Fibroblast of skin of left biceps (primary cell): ENCODE data around the gene SFSWAP.

ENCODE experiments used
- DNase-seq, 2 experiments: peaks; one replicate each; pipeline ENCODE4 v3.0.0-alpha.2; 2013; ENCODE audit warnings: low read depth in 2 of 2

SFSWAP gene

DNA sequence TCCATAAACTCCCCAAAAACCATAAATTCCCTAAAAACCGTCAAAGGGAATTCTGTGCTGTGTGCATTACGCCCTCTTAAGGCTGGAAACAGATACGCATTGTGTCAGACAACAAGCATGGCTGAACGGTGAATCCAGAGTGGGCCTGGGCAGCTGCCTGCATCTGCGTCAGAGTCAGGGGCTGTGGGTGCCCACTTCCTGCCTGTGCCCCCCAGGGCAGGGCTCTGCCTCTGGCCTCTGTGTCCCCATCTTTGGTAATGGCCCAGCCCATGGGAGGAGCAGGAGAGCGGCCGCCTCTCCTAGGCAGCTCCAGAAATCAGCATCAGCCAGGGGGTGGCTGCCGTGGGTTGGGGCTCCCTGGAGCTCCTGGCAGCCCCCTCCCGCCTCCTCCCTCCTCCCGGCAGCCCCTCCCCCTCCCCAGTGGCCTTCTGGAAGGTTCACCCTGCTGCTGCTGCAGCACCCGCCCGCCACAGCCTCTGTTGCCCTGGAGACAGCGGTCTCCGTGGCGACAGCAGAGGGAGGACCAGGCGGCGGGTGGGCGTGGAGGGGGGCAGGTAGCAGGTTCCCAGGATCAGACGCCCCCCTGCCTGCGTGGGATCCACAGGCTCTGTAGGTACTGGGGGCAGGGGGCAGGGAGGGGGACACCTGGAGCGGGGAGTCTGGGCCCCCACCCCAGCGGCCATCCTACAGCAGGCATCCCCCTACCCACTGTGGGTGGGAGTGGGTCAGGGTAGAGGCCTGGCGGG, 123.2 kb downstream of the SFSWAP start:
- DNase-seq = no peak

DNA sequence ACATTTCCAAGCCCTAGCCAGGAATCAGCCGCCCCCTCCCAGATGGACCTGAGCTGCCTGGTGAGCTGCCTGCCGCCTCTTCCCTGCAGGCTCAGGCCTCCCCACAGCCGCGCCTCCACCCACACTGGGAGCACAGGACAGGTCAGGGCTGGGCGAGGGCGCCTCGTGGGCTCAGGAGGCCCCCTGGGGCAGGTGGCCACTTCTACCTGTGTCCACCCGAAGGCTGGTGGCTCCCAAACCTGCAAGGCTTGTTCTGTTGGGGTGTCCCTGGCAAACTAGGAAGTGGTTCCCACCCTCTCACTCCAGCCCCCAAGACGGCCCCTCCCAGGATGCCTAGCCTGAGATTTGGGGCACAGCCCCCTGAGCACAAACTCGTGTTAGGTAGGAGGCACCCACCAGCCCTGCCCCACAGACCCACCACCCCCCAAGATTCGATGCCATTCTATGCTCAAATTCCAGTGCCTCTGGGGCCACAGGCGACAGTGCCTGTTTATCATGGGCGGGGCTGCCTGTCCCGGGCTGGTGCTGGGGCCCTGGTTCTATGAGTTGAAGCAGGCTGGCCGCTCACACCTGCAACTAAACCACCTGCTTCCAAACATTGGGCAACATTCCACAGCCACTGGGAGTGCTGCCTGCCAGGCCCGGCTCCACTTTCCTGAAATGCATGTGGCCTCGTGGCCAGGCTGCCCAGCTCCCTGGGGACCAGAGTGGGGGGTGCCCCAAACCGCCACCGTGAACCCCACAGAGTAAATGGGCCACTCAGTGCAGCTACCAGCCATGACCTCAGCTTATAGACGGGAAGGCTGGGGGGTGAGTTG, 124.1 kb downstream of the SFSWAP start:
- no peak for DNase-seq

- no peak for DNase-seq
Measured at GRCh38 chr12:131835616-131836171, 124.8 kb downstream of the SFSWAP start.

DNA sequence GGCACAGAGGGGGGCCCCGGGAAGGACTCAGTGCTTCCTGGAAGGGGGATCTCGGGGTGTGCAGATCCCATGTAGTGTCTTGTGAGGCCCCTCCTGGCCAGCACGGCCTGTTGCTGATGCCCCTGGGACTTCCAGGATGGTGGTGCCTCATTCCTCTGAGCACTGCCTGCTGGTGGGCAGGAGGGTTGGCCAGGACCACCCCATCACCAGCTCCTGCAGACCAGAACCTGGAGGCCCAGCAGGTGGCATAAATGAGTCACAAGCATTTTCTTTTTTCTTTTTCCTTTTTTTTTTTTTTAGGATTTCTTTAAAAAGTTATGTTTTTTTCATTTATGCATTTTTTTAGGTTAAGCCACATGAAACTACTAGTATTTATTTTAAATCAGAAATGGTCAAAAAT, 125.3 kb downstream of the SFSWAP start:
- DNase-seq = no peak

DNA sequence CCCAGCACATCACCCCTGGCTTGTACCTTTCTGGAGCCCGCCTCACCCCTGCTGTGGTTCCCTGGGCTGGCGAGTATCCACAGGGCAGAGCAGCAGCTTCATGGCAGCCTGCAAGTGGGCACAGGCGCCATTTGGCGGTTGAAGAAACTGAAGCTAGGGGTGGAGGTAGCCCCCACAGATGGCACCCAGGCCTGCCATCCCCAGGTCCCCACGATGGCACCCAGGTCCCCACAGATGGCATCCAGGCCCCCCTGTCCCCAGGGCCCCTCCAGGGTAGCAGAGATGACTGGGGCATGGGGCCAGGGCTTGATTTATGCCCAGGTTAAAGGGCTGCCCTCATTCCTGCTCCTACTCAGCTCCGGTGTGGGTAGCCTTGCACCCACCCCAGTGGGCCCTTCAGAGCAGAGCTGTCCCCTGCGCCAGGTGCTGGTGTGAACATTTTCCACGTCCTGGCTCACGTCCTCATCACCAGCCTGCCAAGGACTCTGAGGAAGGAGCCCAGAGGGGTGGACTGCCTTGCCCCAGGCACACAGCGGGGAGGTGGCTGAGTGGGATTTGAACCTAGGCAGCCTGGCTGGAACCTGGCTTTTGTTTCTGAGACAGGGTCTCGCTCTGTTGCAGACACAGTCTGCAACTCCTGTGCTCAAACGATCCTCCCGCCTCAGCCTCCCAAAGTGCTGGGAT, 126.0 kb downstream of the SFSWAP start:
- no peak for DNase-seq

- no peak for DNase-seq
Measured at GRCh38 chr12:131840643-131841416, 129.9 kb downstream of the SFSWAP start.

- no peak for DNase-seq
Measured at GRCh38 chr12:131841547-131841946, 130.7 kb downstream of the SFSWAP start.

DNA sequence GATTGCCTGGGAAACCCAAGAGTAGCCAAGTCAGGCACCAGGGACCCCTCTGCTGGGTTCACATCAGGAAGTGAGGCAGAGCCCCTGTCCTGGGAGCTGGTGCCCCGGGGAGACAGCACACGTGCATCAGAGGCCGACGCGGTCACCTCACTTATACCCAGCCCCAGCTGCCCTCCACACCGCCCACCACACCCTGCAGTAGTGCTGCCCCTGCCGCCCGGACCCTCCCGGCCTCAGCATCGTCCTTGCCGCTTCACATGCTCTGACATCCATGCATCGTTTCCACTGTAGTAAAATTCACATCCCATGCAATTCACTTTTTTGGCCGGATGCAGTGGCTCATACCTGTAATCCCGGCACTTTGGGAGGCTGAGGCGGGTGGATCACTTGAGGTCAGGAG, 131.3 kb downstream of the SFSWAP start:
- no peak for DNase-seq

- DNase-seq = no peak
Measured at GRCh38 chr12:131843527-131843926, 132.6 kb downstream of the SFSWAP start.

DNA sequence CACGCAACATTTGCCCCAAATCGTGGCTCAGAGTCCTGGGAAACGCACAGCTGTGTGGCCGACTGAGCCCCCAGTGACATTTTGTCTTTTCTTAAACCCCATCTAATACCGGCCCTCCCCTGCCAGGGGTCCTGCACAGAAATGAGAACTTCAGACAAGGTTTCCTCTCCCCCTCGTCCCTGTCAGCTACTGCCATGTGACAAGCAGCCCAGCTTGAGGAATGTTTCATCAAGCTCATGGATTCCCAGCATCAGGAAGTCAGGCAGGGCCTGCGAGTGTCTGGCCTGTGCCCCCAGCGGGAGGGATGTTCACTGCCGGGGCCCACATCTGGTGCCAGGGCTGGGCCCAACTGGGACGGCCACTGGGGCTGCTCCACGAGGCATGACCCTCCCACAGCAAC, 133.2 kb downstream of the SFSWAP start:
- DNase-seq = no peak

DNA sequence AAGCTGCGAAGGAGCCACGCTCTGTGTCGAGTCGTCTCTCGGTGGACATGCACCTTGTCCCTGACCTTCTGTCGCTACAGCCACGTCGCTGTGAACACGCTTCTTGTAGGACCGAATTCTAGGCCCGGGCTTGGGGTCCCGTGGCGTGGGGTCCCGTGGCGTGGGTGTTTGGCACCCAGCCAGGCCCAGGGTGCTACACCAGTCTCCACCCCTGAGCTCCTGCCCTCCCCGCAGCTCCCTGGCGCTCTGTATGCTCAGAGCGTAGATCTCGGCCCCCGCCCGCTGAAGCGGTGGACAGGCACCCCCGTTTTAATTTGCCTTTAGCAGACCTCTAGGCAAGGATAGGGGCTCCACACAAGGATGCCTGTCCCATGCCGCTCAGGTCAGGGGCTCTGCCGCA, 133.8 kb downstream of the SFSWAP start:
- DNase-seq = no peak

- DNase-seq = no peak
Measured at GRCh38 chr12:131845121-131845520, 134.2 kb downstream of the SFSWAP start.

GRCh38 chr12:131847456-131847855, 136.6 kb downstream of the SFSWAP start:
- DNase-seq = no peak

DNA sequence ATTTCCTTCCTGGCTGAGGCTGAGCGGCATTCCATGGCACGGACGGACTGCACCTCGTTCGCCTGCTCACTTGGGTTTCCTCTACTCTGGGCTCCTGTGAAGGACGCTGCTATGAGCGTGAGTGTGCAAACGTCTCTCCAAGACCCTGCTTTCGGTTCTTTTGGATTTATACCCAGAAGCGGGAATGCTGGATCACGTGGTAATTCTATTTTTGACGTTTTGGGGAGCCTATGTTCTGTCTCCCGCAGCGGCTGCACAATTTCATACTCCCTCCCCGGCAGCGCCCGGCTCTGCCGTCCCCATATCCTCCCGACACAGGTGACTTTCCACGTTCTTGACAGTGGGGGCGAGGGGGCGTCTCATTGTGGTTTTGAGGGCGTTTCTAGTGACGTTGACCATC, 137.9 kb downstream of the SFSWAP start:
- no peak for DNase-seq
